HTERT RPE-1 (cell line): Measurements from ENCODE around the gene AKTIP.

ENCODE experiments used
- in situ Hi-C: fragments of 300-500 bp; cut with MboI; formaldehyde crosslinking; loops from 4 replicates; pipeline ENCODE4 v1.14.3; 2020; ENCODE audit warnings: low sequenced_read_pairs

Gene AKTIP

GRCh38 chr16:53482123-53482522 is 20.9 kb downstream of the AKTIP start:
- in situ Hi-C loops: no loop called here

- in situ Hi-C loops: no loop called here
Measured at GRCh38 chr16:53480394-53480793, 22.6 kb downstream of the AKTIP start.

- in situ Hi-C loops: no loop called here
Measured at GRCh38 chr16:53478965-53479364, 24.0 kb downstream of the AKTIP start.

- in situ Hi-C loops: no loop called here
Measured at GRCh38 chr16:53476867-53477266, 26.1 kb downstream of the AKTIP start.

- in situ Hi-C loops: no loop called here
Measured at GRCh38 chr16:53465606-53466280, 37.3 kb downstream of the AKTIP start.

- in situ Hi-C loops: no loop called here
Measured at GRCh38 chr16:53458635-53459034, 44.4 kb downstream of the AKTIP start.

GRCh38 chr16:53457670-53458069 is 45.3 kb downstream of the AKTIP start:
- in situ Hi-C loops: no loop called here

GRCh38 chr16:53456625-53457024 is 46.4 kb downstream of the AKTIP start:
- in situ Hi-C loops: no loop called here

GRCh38 chr16:53453928-53454327 is 49.1 kb downstream of the AKTIP start:
- in situ Hi-C loops: no loop called here

GRCh38 chr16:53449816-53450517 is 53.0 kb downstream of the AKTIP start:
- in situ Hi-C loops: no loop called here

GRCh38 chr16:53446090-53446489 is 56.9 kb downstream of the AKTIP start:
- in situ Hi-C loops: no loop called here

- in situ Hi-C loops: no loop called here
Measured at GRCh38 chr16:53445534-53445933, 57.5 kb downstream of the AKTIP start.
